NCI-H510A treated with DMSO at 0.1 percent for 48 hours (cell line): ENCODE measurements around the gene CLIC4.
"Not testable (repeated sequence)": the region's sequence is repeated elsewhere in the genome, so short reads cannot be mapped to it uniquely, and the experiment has no call there.

Experiments used
- DNase-seq: peaks from one replicate; lab custom pipeline; 2025; lab: John Stamatoyannopoulos, UW

The CLIC4 gene

GRCh38 chr1:24820221-24820620, 75.0 kb downstream of the CLIC4 start:
- not testable (repeated sequence) for DNase-seq

DNA sequence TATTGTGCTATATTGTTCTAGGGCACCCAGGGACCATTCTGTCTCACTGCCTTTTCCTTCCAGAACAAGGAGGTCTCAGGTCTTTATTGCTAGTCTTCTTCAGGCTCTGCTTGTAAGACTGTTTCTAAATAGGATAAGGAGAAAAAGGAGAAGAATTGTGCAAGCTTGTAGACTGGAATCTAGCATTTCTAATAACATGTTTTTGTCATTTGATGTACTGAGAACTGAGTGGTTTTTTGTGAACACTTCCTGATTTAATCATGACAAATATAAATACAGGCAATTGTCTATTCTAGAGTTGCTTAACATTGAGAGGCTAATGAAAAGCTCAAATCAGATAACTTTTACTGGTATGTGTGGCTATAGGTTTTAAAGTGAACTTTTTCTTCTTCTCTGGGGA, 77.6 kb downstream of the CLIC4 start:
- no peak for DNase-seq

- DNase-seq = not testable (repeated sequence)
Observed at GRCh38 chr1:24823486-24823885, 78.2 kb downstream of the CLIC4 start.

DNA sequence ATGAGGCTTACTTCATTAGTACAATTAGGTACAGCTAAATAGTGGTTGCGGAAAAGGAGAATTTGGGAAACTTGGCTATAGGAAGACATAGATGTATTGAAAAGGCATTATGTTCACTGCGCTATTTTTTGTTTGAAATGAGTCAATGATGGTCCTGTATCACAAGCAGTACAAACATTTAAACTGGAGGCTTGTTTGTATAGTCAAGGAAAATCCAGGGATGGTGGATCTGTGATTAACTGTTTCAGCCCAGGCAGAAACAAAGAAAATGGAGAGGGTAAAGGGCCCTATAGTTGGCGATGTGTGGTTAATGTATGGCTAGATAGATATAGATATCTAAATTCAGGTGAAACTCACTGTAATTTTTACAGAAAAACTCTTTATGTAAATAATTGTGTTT, 79.9 kb downstream of the CLIC4 start:
- DNase-seq = no peak

- no peak for DNase-seq
Observed at GRCh38 chr1:24826510-24826909, 81.3 kb downstream of the CLIC4 start.

DNA sequence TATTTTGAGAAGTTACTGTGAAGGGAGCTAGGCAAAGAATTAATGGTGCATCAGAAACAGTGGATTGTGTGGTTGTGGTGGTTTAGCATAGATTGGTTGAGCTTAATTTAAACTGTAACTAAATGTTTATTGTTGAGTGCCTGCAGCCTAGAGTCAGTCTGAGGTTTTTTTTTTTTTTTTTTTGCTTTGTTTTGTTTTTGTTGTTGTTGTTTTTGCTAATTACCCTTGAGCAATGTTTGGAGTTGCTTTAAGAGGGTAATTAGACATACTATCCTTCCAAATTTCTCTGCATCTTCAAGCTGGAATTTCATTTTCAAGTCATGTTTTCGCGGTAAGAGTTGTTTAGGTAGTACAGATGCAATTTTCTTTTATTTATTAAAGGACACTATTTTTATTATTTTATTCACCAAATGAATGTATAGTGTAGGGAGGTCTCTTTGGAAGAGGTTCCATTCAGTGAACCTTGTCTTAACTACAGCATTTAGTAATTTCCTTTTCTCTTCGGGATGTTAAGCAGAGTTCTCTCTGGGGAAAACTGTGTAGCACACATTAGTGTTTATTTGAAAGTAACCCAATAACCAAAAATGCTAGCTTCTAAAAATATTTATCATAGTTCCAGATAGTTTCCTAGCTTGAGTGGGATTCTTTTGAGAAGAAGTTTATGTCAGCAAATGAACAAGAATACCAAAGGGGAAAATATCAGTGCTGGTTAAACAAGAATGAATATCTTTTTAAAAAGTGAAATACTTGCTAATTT, 82.3 kb downstream of the CLIC4 start:
- DNase-seq = no peak

DNA sequence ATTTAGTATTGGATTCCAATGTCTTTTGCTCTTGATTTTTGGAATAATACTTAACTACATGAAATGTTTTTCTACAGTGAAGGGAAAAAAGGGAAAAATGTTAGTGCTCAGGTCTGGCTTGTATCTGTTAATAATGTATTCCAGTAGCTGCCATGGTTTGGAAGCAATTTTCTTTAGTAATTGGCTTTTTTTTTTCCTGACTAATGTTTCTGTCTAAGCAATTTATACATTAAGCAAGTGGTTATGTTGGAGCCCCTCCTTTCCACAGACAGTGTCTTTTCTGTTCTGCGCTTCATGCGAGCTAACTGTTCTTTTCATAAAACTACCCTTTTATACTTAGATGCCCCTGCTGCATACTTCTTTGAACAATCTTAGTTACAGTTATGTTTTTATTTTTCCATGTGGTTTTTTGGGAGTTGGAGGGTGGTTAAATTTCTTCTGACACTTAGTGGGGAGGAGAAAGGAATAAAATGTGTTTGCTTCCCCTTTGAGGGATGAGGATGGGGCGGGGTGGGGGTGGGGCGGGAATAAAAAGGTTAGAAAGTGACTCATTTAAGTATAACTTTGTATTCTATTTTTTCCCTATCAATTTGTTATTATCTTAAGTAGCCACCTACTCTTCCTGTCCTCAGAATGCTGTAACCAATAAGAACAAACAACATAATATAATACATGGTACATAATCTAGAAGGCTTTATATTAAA, 83.1 kb downstream of the CLIC4 start:
- no peak for DNase-seq

- peak; percentile 75 for DNase-seq
Observed at GRCh38 chr1:24828887-24829192, 83.6 kb downstream of the CLIC4 start.

DNA sequence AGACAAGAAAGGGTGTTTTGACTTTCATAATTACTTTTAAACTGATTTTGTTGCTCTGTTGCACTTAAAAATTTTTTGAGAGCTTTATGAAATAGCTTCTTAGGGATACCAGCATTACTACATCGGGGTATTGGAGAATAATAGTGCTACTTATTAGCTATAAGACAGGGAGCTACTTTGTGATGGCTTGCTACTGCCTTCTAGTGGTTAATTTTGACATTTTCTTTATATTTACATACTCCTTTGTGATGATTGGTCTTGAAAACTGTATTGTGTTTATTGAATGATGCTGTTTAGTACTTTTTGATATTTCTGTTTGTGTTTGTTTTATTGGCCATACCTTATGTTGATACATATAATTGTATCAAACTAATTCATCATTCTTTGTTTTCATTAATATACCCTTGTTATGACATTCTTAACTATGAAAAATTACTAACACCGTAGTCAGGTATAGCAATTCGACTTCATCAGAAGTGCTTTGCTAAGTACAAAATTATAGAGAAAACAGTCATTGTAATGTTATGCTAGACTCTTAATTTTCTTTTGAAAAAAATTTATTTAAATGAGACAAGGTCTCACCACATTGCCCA, 85.5 kb downstream of the CLIC4 start:
- peak; percentile 73 for DNase-seq

DNA sequence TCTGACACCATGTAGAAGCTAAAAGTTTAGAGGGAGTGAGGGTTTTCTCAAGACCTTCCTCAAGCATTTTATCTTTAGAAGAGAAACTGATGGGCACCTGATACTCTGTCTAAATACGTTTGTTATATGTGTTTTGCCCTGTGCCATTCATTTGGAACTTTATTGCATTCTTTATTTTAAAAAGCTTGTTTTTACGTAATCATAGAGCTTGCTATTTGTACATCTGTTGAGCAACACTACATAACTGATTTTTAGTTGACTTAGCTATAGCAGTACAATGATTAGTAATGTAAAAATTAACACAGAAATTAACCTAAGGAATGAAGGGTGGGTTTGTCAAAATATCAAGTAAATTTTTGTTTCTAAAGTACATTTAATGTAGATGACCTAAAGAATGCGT, 96.3 kb downstream of the CLIC4 start:
- DNase-seq = no peak

DNA sequence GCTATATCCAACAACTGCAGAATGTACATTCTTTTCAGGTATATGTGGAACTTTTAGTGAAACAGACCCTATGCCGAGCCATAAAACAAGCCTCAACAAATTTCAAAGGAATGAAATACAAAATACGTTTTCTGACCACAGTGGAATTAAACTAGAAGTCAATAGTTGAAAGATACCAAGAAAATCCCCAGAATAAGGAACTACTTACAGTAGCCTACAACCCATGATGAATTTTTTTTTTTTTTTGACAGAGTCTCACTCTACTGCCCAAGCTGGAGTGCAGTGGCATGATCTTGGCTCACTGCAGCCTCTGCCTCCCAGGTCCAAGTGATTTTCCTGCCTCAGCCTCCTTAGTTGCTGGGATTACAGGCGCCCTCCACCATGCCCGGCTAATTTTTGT, 101.4 kb downstream of the CLIC4 start:
- no peak for DNase-seq

GRCh38 chr1:24847995-24848881, 103.0 kb downstream of the CLIC4 start:
- DNase-seq = peak; percentile 55

DNA sequence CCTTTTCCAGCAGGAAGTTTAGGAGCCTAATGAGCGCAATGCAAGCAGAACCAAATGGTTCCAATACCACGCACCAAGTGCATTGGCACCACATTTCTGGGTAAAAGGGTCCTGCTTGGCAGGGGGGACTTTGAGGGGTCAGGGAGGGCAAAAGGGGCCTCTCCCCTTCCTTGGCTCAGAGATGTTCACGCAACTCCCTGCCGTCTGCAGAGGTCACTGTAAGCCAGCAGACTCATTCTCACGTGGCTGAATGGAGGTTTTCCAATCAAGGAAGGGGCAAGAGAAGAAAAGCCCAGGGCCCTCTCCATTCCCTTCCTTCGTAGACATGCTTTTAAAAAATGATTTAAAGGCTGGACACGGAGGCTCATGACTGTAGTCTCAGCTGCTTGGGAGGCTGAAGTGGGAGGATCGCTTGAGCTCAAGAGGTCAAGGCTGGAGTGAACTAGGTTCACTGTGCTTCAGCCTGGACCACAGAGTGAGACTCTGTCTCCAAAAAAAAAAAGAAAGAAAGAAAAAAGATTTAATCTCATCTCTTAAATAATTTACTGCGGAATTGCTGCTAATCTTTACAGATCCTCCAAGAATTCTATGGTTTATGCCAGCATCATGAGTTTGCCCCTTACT, 104.5 kb downstream of the CLIC4 start:
- no peak for DNase-seq

DNA sequence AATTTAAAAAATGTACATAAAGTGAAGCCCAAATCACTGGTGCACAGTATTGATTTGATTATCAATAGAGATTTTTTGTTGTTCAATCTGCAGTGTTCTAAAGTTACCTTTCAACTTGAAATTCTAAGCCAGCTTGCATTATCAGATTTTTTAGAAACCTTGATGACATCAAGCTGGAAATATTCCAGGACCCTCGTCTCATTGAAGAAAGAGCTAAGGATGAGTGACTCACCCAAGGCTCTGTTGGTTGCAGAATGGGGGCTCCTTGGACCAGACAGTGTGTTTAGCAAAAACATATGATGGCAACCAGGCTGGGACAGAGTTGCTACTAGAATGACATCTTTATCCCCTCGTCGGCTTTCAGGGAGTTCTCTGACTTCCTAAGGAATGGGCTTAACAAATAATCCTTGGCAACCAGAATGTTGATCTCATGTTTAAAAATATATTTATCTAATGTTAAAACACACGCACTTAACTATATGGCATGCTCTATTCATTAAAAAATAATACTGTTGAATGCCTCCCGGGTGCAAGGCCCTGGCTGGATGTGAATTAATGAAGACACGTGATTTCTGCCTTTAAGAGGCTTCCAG, 105.2 kb downstream of the CLIC4 start:
- DNase-seq = no peak

GRCh38 chr1:24853649-24854048, 108.4 kb downstream of the CLIC4 start:
- DNase-seq = no peak

DNA sequence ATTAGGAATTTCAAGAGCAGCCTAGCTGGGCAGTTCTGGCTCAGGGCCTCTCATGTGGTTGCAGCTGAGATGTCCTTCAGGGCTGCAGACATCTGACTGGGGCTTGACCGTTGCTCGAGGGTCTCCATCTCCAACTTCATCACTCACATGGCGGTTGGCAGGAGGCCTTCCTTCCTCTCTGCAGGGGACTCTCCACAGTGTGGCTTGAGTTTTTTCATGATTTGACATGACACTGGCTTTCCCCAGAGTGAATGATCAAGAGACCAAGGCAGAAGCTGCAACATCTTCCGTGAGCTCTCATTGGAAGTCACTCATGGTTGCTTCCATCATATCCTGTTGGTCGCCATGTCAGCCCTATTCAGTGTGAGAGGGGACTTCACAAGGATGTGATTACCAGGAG, 110.2 kb downstream of the CLIC4 start:
- no peak for DNase-seq

GRCh38 chr1:24856787-24857506, 111.7 kb downstream of the CLIC4 start:
- DNase-seq = no peak

- DNase-seq = no peak
Observed at GRCh38 chr1:24857507-24858133, 112.4 kb downstream of the CLIC4 start.

DNA sequence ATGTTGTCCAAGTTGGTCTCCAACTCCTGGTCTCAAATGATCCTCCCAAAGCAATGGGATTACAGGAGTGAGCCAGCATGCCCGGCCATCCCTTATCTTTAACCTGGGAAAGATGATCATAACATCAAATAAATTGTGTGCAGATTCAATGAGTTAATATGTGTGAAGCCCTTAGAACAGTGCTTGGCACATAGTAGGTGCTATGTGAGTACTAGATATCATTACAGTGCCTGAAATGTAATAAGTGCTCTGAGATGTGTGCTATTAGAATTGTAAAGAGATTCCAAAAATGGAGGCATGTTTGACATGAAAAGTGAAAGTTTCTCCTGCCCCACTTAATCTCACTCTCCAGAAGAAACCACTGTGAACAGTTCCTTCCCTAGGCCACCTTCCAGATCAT, 113.0 kb downstream of the CLIC4 start:
- no peak for DNase-seq
